Neural progenitor cell (in vitro differentiated cells): ENCODE measurements around the gene CEP68. TPM values are rescaled to one million over a fixed set of nuclear protein-coding genes. Genes with fewer than 3 reads are reported as not detected.
A peak's percentile ranks its signal among the peaks of the same experiment; 100 is the strongest.

Experiments
- DNase-seq: peaks from one replicate; pipeline ENCODE4 v3.0.0-alpha.2; 2016; ENCODE audit warnings: low spot score
- H2AFZ ChIP-seq: fragments of 200-600 bp; sonication (generic); replicated peaks from 2 replicates; pipeline ENCODE4 v1.6.1; 2016; ENCODE audit warnings: antibody characterized with exemption
- H3F3A ChIP-seq: fragments of 200-600 bp; sonication (generic); 2 replicates; pipeline ENCODE4 v1.6.1; 2016; ENCODE audit warnings: antibody characterized with exemption, low read depth
- H3K27ac ChIP-seq: fragments of 200-600 bp; sonication (generic); 2 replicates; pipeline ENCODE4 v1.5.1; 2016; ENCODE audit warnings: mild to moderate bottlenecking
- H3K27me3 ChIP-seq: fragments of 200-600 bp; sonication (generic); 2 replicates; pipeline ENCODE4 v1.6.1; 2016; ENCODE audit warnings: mild to moderate bottlenecking, moderate library complexity
- H3K36me3 ChIP-seq: fragments of 200-600 bp; sonication (generic); 2 replicates; pipeline ENCODE4 v1.5.1; 2016
- H3K4me1 ChIP-seq: fragments of 200-600 bp; sonication (generic); 2 replicates; pipeline ENCODE4 v1.6.1; 2016; ENCODE audit warnings: mixed run types
- H3K4me2 ChIP-seq: fragments of 200-600 bp; sonication (generic); 2 replicates; pipeline ENCODE4 v1.6.1; 2016
- H3K4me3 ChIP-seq: fragments of 200-600 bp; sonication (generic); 2 replicates; pipeline ENCODE4 v1.5.1; 2016
- H3K79me2 ChIP-seq: fragments of 200-600 bp; sonication (generic); 2 replicates; pipeline ENCODE4 v1.6.1; 2016; ENCODE audit warnings: low read depth
- H3K9ac ChIP-seq: fragments of 200-600 bp; sonication (generic); 2 replicates; pipeline ENCODE4 v1.6.1; 2016
- H3K9me3 ChIP-seq: fragments of 200-600 bp; sonication (generic); 2 replicates; pipeline ENCODE4 v1.5.1; 2016; ENCODE audit warnings: low read depth
- H4K20me1 ChIP-seq: fragments of 200-600 bp; sonication (generic); 2 replicates; pipeline ENCODE4 v1.6.1; 2016; ENCODE audit warnings: low read depth
- H3K27ac Mint-ChIP-seq: 3 replicates; pipeline ENCODE4 v1.8.0; 2021; ENCODE audit warnings: mixed read lengths
- H3K27me3 Mint-ChIP-seq: 2 replicates; pipeline ENCODE4 v1.8.0; 2022; ENCODE audit warnings: low read depth, mild to moderate bottlenecking, inconsistent platforms, moderate library complexity, mixed read lengths; ENCODE audit not compliant: insufficient read depth
- H3K36me3 Mint-ChIP-seq: 3 replicates; pipeline ENCODE4 v1.8.0; 2021; ENCODE audit warnings: mixed read lengths
- H3K4me1 Mint-ChIP-seq: 3 replicates; pipeline ENCODE4 v1.8.0; 2021; ENCODE audit warnings: mixed read lengths
- H3K4me3 Mint-ChIP-seq: 3 replicates; pipeline ENCODE4 v1.8.0; 2021; ENCODE audit warnings: mild to moderate bottlenecking, moderate library complexity, mixed read lengths
- H3K9me3 Mint-ChIP-seq: 3 replicates; pipeline ENCODE4 v1.8.0; 2020; ENCODE audit warnings: mixed read lengths
- CTCF ChIP-seq: fragments of 200-600 bp; sonication (generic); IDR thresholded peaks from 2 replicates; pipeline ENCODE4 v1.5.1; 2017; ENCODE audit warnings: antibody characterized with exemption, mild to moderate bottlenecking
- EZH2 ChIP-seq: fragments of 200-600 bp; sonication (generic); IDR thresholded peaks from 2 replicates; pipeline ENCODE4 v1.6.1; 2017; ENCODE audit warnings: antibody characterized with exemption, mild to moderate bottlenecking, moderate library complexity
- EZH2phosphoT487 ChIP-seq: fragments of 200-600 bp; sonication (generic); IDR thresholded peaks from 2 replicates; pipeline ENCODE4 v1.6.1; 2017; ENCODE audit warnings: antibody characterized with exemption
- total RNA-seq: library from RNA; depleted of rRNA; stranded (reverse); fragments of >200 nt; gene quantifications from 2 replicates; pipeline ENCODE4 v1.2.3, GENCODE V29; 2015; ENCODE audit warnings: low replicate concordance

Gene CEP68
- total RNA-seq, 1 donor from 2014 or later = 36.2 TPM

GRCh38 chr2:65043001-65043400 lies 13.2 kb upstream of the CEP68 start:
- no peaks in the 10 kb centered on the region for H3K27me3 ChIP-seq
- peaks cover 12% of the 10 kb centered on the region for H3F3A ChIP-seq
- Mint-ChIP-seq H3K4me1 (peaks cover 13% of the 10 kb centered on the region), H3K27me3 (peaks cover 8% of the 10 kb centered on the region), H3K36me3 (peaks cover 21% of the 10 kb centered on the region), H3K4me3 (no peak overlapping the region), H3K9me3 (peaks cover 2% of the 10 kb centered on the region), H3K27ac (no peak overlapping the region)
- peaks cover 3% of the 10 kb centered on the region for H4K20me1 ChIP-seq
- H2AFZ ChIP-seq = no peak overlapping the region
- no peak for TF ChIP-seq EZH2phosphoT487
- no peak for TF ChIP-seq CTCF
- DNase-seq = no peak
- no peaks in the 10 kb centered on the region for H3K9me3 ChIP-seq
- peaks cover 16% of the 10 kb centered on the region for H3K4me1 ChIP-seq
- no peak overlapping the region for H3K4me3 ChIP-seq
- H3K36me3 ChIP-seq = no peaks in the 10 kb centered on the region
- no peaks in the 10 kb centered on the region for H3K79me2 ChIP-seq
- H3K27ac ChIP-seq = no peak overlapping the region
- no peak overlapping the region for H3K9ac ChIP-seq
- no peak overlapping the region for H3K4me2 ChIP-seq

DNA sequence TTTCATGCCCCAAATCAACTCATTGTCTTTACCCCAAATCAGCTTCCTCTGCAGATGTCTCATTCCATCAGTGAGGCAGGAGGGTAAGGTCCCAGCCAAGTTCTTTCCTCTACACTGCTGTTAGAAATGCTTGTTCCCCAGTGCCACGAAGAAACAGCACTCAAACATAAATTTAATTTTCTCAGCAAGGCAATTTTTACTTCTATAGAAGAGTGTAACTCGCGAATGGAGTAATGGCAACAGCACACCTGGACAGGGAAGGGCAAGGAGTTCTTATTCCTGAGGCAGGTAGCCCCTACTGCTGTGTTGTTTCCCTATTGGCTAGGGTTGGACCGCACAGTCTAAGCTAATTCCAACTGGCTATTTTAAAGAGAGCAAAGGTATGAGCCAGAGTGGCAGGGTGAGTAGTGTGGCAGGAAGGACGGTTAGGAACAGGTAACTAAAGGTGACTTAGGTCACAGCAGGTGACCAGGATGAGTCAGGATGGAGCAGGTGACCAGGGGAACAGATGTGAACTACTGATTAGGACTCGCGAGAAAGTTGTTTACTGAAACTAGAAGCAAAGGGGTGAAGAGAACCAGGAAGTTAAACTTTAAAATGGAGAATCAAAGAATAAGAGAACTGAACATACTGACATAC lies 12.0 kb upstream of the CEP68 start:
- peaks cover 8% of the 10 kb centered on the region for H3K27me3 Mint-ChIP-seq
- H3K4me2 ChIP-seq = no peak overlapping the region
- H3K36me3 ChIP-seq = no peaks in the 10 kb centered on the region
- H3K4me3 ChIP-seq = no peak overlapping the region
- H3K9ac ChIP-seq = no peak overlapping the region
- no peaks in the 10 kb centered on the region for H3K79me2 ChIP-seq
- no peak overlapping the region for H2AFZ ChIP-seq
- H3K9me3 ChIP-seq = no peaks in the 10 kb centered on the region
- peaks cover 16% of the 10 kb centered on the region for H3K4me1 ChIP-seq
- H3K27ac Mint-ChIP-seq = no peak overlapping the region
- H3K4me3 Mint-ChIP-seq = no peak overlapping the region
- H3F3A ChIP-seq = peaks cover 12% of the 10 kb centered on the region
- no peaks in the 10 kb centered on the region for H3K27me3 ChIP-seq
- H3K4me1 Mint-ChIP-seq = peaks cover 13% of the 10 kb centered on the region
- no peak for DNase-seq
- TF ChIP-seq CTCF (no peak), EZH2phosphoT487 (no peak), EZH2 (no peak)
- H3K9me3 Mint-ChIP-seq = peaks cover 7% of the 10 kb centered on the region
- H4K20me1 ChIP-seq = peaks cover 3% of the 10 kb centered on the region
- no peak overlapping the region for H3K27ac ChIP-seq
- H3K36me3 Mint-ChIP-seq = peaks cover 24% of the 10 kb centered on the region

- H3K9me3 ChIP-seq = no peaks in the 10 kb centered on the region
- no peaks in the 10 kb centered on the region for H3K36me3 ChIP-seq
- Mint-ChIP-seq H3K27ac (no peak overlapping the region), H3K4me1 (peaks cover 11% of the 10 kb centered on the region), H3K9me3 (peaks cover 7% of the 10 kb centered on the region), H3K27me3 (peaks cover 8% of the 10 kb centered on the region), H3K4me3 (no peak overlapping the region), H3K36me3 (peaks cover 24% of the 10 kb centered on the region)
- H3K79me2 ChIP-seq = no peaks in the 10 kb centered on the region
- no peaks in the 10 kb centered on the region for H3K27me3 ChIP-seq
- peak overlapping the region; percentile 47 for H3K4me2 ChIP-seq
- no peak for TF ChIP-seq CTCF
- no peak for TF ChIP-seq EZH2
- TF ChIP-seq EZH2phosphoT487 = no peak
- H3K27ac ChIP-seq = no peak overlapping the region
- H4K20me1 ChIP-seq = peaks cover 3% of the 10 kb centered on the region
- DNase-seq = peak; percentile 70
- H2AFZ ChIP-seq = no peak overlapping the region
- H3F3A ChIP-seq = peaks cover 12% of the 10 kb centered on the region
- peaks cover 16% of the 10 kb centered on the region for H3K4me1 ChIP-seq
- H3K9ac ChIP-seq = no peak overlapping the region
- H3K4me3 ChIP-seq = no peak overlapping the region
These were observed 10.6 kb upstream of the CEP68 start for GRCh38 chr2:65045651-65046050.
